Caco-2 (cell line): Measurements from ENCODE around the gene LGALS14. TPM values are rescaled to one million over a fixed set of nuclear protein-coding genes. Genes with fewer than 3 reads are reported as not detected.
"Not testable (repeated sequence)": the region's sequence is repeated elsewhere in the genome, so short reads cannot be mapped to it uniquely, and the experiment has no call there.

ENCODE experiments used
- BruUV-seq: library from RNA; stranded (reverse); fragments of 400-500 nt; replicated peaks from 2 replicates; lab custom pipeline; 2021; lab: Mats Ljungman, UMichigan
- CTCF ChIA-PET: fragments of 300-600 bp; sonication (Branson Sonifier 250); formaldehyde crosslinking; loops from one replicate; lab custom pipeline; 2022; ENCODE audit warnings: antibody characterized with exemption; lab: Charles Lee
- POLR2A ChIA-PET: fragments of 300-600 bp; sonication (Branson Sonifier 250); formaldehyde crosslinking; loops from one replicate; lab custom pipeline; 2022; ENCODE audit warnings: antibody characterized with exemption; lab: Charles Lee
- DNase-seq, 2 experiments: peaks; one replicate each; pipeline versions ENCODE4 v3.0.0 to v3.0.0-alpha.2; 2020 to 2022
- H3K27me3 ChIP-seq: replicated peaks from 2 replicates; pipeline ENCODE4 v1.6.0; 2011; ENCODE audit warnings: low read length; ENCODE audit not compliant: control insufficient read depth, insufficient read depth
- H3K36me3 ChIP-seq: 2 replicates; pipeline ENCODE4 v1.5.1; 2011; ENCODE audit warnings: low read length; ENCODE audit not compliant: control insufficient read depth, insufficient read depth
- H3K4me1 ChIP-seq: fragments of 250-450 bp; sonication (Bioruptor Pico); 2 replicates; pipeline ENCODE4 v1.5.1; 2020; ENCODE audit warnings: mild to moderate bottlenecking
- H3K4me3 ChIP-seq: 2 replicates; pipeline ENCODE4 v1.5.1; 2011; ENCODE audit warnings: low read depth, mild to moderate bottlenecking, control low read depth, low read length
- H3K9me3 ChIP-seq: fragments of 250-450 bp; sonication (Bioruptor Pico); 2 replicates; pipeline ENCODE4 v1.5.1; 2020; ENCODE audit warnings: mild to moderate bottlenecking, moderate library complexity
- H3K27ac Mint-ChIP-seq: one replicate; pipeline ENCODE4 v1.8.0; 2022; ENCODE audit warnings: mixed read lengths; ENCODE audit not compliant: unreplicated experiment
- H3K27me3 Mint-ChIP-seq: one replicate; pipeline ENCODE4 v1.8.0; 2022; ENCODE audit warnings: mixed read lengths; ENCODE audit not compliant: insufficient read depth, unreplicated experiment
- H3K36me3 Mint-ChIP-seq: one replicate; pipeline ENCODE4 v1.8.0; 2022; ENCODE audit warnings: mild to moderate bottlenecking, mixed read lengths; ENCODE audit not compliant: insufficient read depth, unreplicated experiment
- H3K4me1 Mint-ChIP-seq: one replicate; pipeline ENCODE4 v1.8.0; 2022; ENCODE audit warnings: low read depth, mixed read lengths; ENCODE audit not compliant: unreplicated experiment
- H3K4me3 Mint-ChIP-seq: one replicate; pipeline ENCODE4 v1.8.0; 2022; ENCODE audit warnings: mild to moderate bottlenecking, moderate library complexity, mixed read lengths; ENCODE audit not compliant: unreplicated experiment
- H3K9me3 Mint-ChIP-seq: one replicate; pipeline ENCODE4 v1.8.0; 2022; ENCODE audit warnings: mixed read lengths; ENCODE audit not compliant: unreplicated experiment
- intact Hi-C: fragments of 100-400 bp; cut with micrococcal nuclease; formaldehyde crosslinking; loops from one replicate; pipeline ENCODE4 v1.10.0; 2022; ENCODE audit not compliant: unreplicated experiment
- total RNA-seq: library from RNA; stranded (reverse); gene quantifications from 2 replicates; pipeline ENCODE4 v1.2.3, GENCODE V29; 2022
- TF ChIP-seq, protein P1 (sequence below), 2 experiments: fragments of 200-600 bp in 1 of 2; IDR thresholded peaks; 1 replicate in 1 of 2; 2 replicates in 1 of 2; pipeline versions ENCODE4 v1.5.1 to v1.8.0; 2011 to 2022; ENCODE audit warnings: antibody characterized with exemption in 1 of 2, control low read depth in 1 of 2, inconsistent platforms in 1 of 2, low read depth in 1 of 2, low read length in 1 of 2, mild to moderate bottlenecking in 1 of 2, moderate library complexity in 1 of 2; ENCODE audit not compliant: insufficient read depth in 1 of 2, severe bottlenecking in 1 of 2, unreplicated experiment in 1 of 2

Gene LGALS14
- total RNA-seq, 1 experiment from 2014 or later: 1.2 TPM

DNA sequence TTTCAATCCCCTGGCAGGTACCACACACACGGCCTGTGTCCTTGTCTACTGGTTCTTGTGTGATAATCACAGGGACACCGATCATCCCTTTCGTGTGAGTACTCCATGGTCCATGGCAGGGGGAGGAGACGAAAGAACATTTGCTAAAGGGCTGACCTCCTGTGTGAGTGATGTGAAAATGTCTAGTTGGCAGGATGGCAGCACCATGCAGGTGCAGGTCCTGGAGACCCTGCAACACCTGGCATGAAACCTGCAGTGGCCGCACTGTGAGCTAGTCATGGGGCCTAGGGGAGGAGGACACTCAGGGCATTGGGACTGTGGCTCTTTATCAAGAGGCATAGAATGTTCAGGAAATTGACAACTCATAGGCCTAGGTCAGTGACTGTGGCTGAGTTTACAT lies 22.9 kb upstream of the LGALS14 start:
- H3K4me1 ChIP-seq: no peaks in the 10 kb centered on the region
- H3K27me3 Mint-ChIP-seq: peaks cover 9% of the 10 kb centered on the region
- H3K9me3 Mint-ChIP-seq: peaks cover 10% of the 10 kb centered on the region
- BruUV-seq: no TSS peak
- no peaks in the 10 kb centered on the region for H3K4me1 Mint-ChIP-seq
- H3K4me3 ChIP-seq: no peak overlapping the region
- H3K9me3 ChIP-seq: no peaks in the 10 kb centered on the region
- ChIA-PET POLR2A (no interaction called here), CTCF (no interaction called here)
- DNase-seq: no peak
- TF ChIP-seq, protein P1, sequence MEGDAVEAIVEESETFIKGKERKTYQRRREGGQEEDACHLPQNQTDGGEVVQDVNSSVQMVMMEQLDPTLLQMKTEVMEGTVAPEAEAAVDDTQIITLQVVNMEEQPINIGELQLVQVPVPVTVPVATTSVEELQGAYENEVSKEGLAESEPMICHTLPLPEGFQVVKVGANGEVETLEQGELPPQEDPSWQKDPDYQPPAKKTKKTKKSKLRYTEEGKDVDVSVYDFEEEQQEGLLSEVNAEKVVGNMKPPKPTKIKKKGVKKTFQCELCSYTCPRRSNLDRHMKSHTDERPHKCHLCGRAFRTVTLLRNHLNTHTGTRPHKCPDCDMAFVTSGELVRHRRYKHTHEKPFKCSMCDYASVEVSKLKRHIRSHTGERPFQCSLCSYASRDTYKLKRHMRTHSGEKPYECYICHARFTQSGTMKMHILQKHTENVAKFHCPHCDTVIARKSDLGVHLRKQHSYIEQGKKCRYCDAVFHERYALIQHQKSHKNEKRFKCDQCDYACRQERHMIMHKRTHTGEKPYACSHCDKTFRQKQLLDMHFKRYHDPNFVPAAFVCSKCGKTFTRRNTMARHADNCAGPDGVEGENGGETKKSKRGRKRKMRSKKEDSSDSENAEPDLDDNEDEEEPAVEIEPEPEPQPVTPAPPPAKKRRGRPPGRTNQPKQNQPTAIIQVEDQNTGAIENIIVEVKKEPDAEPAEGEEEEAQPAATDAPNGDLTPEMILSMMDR (IDR thresholded peaks at IDR 0.05; ENCODE audit: insufficient read depth in 1 of 2, low read depth in 1 of 2, low read length in 1 of 2, severe bottlenecking in 1 of 2, unreplicated experiment in 1 of 2): no peak
- H3K36me3 Mint-ChIP-seq: no peaks in the 10 kb centered on the region
- H3K36me3 ChIP-seq: no peaks in the 10 kb centered on the region
- intact Hi-C loops: no loop called here
- no peak overlapping the region for H3K27ac Mint-ChIP-seq
- H3K4me3 Mint-ChIP-seq: no peak overlapping the region
- H3K27me3 ChIP-seq: no peaks in the 10 kb centered on the region

DNA sequence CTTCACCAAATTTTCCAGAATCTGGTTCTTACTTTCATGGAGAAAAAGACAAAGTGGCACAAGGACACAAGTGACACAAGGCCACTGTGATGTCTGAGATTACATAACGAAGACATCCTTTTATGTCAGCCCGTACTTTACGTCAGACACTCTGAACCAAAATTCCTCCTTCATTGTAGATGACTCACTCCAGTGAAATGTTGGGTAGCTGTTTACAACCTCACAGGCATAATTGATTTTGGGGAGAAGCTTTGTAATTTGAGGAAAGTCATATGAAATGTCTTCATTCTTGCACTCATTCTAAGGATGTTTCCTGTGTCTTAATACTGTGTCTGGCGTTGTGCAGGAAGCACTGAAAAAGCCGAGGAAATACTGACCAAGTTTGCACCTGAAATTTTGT lies 20.0 kb upstream of the LGALS14 start:
- peaks cover 16% of the 10 kb centered on the region for H3K9me3 Mint-ChIP-seq
- no TSS peak for BruUV-seq
- H3K9me3 ChIP-seq: peaks cover 2% of the 10 kb centered on the region; the same call in 1 of the 2 replicates
- H3K27me3 Mint-ChIP-seq: peaks cover 9% of the 10 kb centered on the region
- intact Hi-C loops: no loop called here
- TF ChIP-seq, protein P1 (IDR thresholded peaks at IDR 0.05; ENCODE audit: insufficient read depth in 1 of 2, low read depth in 1 of 2, low read length in 1 of 2, severe bottlenecking in 1 of 2, unreplicated experiment in 1 of 2): no peak
- H3K27ac Mint-ChIP-seq: no peak overlapping the region
- no peaks in the 10 kb centered on the region for H3K36me3 ChIP-seq
- no peak for DNase-seq
- no peaks in the 10 kb centered on the region for H3K4me1 ChIP-seq
- H3K4me3 ChIP-seq: no peak overlapping the region
- H3K4me3 Mint-ChIP-seq: no peak overlapping the region
- H3K36me3 Mint-ChIP-seq: no peaks in the 10 kb centered on the region
- ChIA-PET POLR2A (no interaction called here), CTCF (no interaction called here)
- H3K27me3 ChIP-seq: no peaks in the 10 kb centered on the region
- H3K4me1 Mint-ChIP-seq: no peaks in the 10 kb centered on the region

DNA sequence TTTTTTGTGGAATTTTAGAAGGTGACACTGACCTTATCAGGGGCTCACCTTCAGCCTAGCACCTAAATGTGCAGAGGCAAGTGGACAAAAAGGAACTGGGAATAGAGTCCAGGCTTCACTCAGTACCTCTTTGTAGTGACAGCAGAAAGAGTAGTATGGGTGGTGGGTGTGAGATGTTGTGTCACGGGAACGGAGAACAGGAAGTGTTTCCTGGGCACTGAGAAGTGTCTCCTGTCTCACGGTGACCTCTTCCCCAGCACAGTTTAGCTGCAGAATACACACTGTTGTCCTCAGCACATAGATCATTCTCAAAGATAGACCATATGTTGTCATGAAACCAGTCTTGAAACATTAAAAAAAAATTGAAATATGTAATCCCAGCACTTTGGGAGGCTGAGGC lies 17.5 kb upstream of the LGALS14 start:
- POLR2A ChIA-PET: no interaction called here
- TF ChIP-seq, protein P1 (IDR thresholded peaks at IDR 0.05; ENCODE audit: insufficient read depth in 1 of 2, low read depth in 1 of 2, low read length in 1 of 2, severe bottlenecking in 1 of 2, unreplicated experiment in 1 of 2): no peak
- Mint-ChIP-seq H3K27ac (no peak overlapping the region), H3K4me3 (no peak overlapping the region), H3K9me3 (peaks cover 24% of the 10 kb centered on the region), H3K27me3 (peaks cover 12% of the 10 kb centered on the region), H3K4me1 (no peaks in the 10 kb centered on the region), H3K36me3 (no peaks in the 10 kb centered on the region)
- Histone ChIP-seq H3K4me1 (no peaks in the 10 kb centered on the region), H3K36me3 (no peaks in the 10 kb centered on the region), H3K27me3 (no peaks in the 10 kb centered on the region), H3K9me3 (peaks cover 8% of the 10 kb centered on the region), H3K4me3 (no peak overlapping the region)
- no TSS peak for BruUV-seq
- DNase-seq: no peak
- CTCF ChIA-PET: no interaction called here
- intact Hi-C loops: no loop called here

DNA sequence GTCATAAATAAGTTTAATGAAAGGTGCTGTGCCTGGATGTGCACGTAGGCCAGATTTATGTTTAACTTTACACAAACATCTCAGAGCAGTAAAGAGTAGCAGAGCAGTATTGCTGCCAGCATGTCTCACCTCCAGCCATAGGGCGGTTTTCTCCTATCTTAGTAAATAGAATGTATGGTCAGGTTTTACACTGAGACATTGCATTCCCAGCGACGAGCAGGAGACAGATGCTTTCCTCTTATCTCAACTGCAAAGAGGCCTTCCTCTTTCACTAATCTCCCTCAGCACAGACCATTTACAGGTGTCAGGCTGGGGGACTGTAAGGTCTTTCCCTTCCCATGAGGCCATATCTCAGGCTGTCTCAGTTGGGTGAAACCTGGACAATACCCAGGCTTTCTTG lies 15.6 kb upstream of the LGALS14 start:
- peaks cover 24% of the 10 kb centered on the region for H3K9me3 Mint-ChIP-seq
- peak; percentile 22 to 50 for DNase-seq
- H3K4me1 ChIP-seq, H3K4me3 ChIP-seq, POLR2A ChIA-PET, H3K27ac Mint-ChIP-seq, H3K4me1 Mint-ChIP-seq, CTCF ChIA-PET, H3K36me3 Mint-ChIP-seq, BruUV-seq, H3K27me3 ChIP-seq, H3K4me3 Mint-ChIP-seq, H3K36me3 ChIP-seq, H3K9me3 ChIP-seq, intact Hi-C loops: not testable (repeated sequence)
- H3K27me3 Mint-ChIP-seq: peaks cover 13% of the 10 kb centered on the region
